ENCODE results near the gene UBE2J2.

DNA sequence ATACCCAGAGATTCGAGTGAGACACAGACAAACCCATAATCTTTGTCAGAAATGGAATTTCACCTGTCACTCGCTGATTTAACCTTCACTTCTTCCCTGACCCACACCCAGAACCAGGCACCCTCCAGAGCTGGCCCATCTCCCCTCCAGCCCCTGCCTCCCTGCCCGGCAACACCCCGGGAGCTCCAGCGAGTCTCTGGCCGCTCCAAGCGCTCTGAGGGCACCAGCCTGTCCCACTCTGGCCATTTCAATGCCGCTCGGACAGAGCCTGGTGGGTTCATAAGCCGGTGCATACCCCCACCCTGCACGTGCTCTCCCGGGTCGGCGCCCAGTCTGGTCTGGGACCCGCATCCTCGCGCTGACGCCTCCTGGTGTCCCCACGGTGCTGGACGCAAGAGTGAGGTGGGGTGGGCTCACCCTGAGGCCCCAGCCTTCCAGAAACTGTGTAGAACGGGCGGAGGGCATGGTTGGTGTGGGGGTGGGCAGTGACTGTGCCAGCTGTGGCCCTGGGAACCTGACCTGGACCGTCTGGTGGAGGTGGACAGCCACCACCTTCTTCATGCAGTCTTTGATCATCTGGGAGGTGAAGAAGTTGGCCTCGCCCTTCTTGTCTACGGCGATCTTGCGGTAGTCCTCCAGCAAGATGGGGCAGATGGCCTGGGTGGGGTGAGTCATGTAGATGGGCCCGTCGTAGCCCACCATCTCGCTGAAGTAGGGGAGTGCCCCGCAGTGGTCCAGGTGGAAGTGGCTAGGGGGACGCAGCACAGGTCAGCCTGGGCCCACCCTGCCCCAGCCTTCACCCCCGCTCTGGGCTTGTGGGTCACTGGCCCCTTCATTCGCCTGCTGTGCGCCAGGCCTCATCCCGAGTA lies 45.4 kb upstream of the UBE2J2 start:
- TF ChIP-seq EZH2 (IDR thresholded peaks at IDR 0.05; ENCODE audit: insufficient read depth, poor library complexity, severe bottlenecking), result no peak
- no peak for TF ChIP-seq EZH2phosphoT487 (IDR thresholded peaks at IDR 0.05; ENCODE audit: insufficient read depth, low read depth)
